HepG2 (cell line): ENCODE results near the gene ITGA2. TPM values are rescaled to one million over a fixed set of nuclear protein-coding genes. Genes with fewer than 3 reads are reported as not detected.

Source experiments
- IRX3 ChIP-seq: sonication (generic); formaldehyde crosslinking; IDR thresholded peaks from 2 replicates; pipeline ENCODE4 v1.8.1; 2023; ENCODE audit warnings: mild to moderate bottlenecking, low read depth, missing genetic modification reagents, borderline replicate concordance
- RCOR2 ChIP-seq: IDR thresholded peaks from 2 replicates; pipeline ENCODE4 v1.6.1; 2016; ENCODE audit warnings: missing biosample characterization, missing genetic modification reagents
- SRSF9 ChIP-seq: fragments of 200-400 bp; formaldehyde crosslinking; IDR thresholded peaks from 2 replicates; pipeline ENCODE4 v1.6.1; 2018; ENCODE audit warnings: borderline replicate concordance, mild to moderate bottlenecking, low read depth, low read length; ENCODE audit not compliant: insufficient read depth, poor library complexity, severe bottlenecking
- STAT5B ChIP-seq: sonication (generic); formaldehyde crosslinking; IDR thresholded peaks from 2 replicates; pipeline ENCODE4 v1.4.0; 2020; ENCODE audit warnings: missing genetic modification reagents
- ZNF138 ChIP-seq: sonication (generic); formaldehyde crosslinking; IDR thresholded peaks from 2 replicates; pipeline ENCODE4 v1.5.0; 2020; ENCODE audit warnings: mild to moderate bottlenecking, low read depth, missing genetic modification reagents
- ZNF646 ChIP-seq: sonication (generic); formaldehyde crosslinking; IDR thresholded peaks from 2 replicates; pipeline ENCODE4 v1.9.0; 2021; ENCODE audit warnings: mild to moderate bottlenecking, missing genetic modification reagents
- polyA plus RNA-seq, 8 experiments: library from polyadenylated mRNA; depleted of rRNA in 3 of 8; stranded (reverse) in 7 of 8; unstranded in 1 of 8; fragments of >200 nt; fragmentation: Illumina TruSeq in 4 of 8; extraction: Trizol in 4 of 8; gene quantifications; 2 replicates each; pipeline versions ENCODE4 v1.2.1 to v1.2.3, GENCODE V29; 2011 to 2016; ENCODE audit warnings: low read depth in 4 of 8, missing spikeins in 1 of 8, mixed read lengths in 1 of 8; ENCODE audit not compliant: insufficient read depth in 1 of 8
- total RNA-seq, 5 experiments: library from RNA; depleted of rRNA; stranded (reverse); fragments of >200 nt; fragmentation: Illumina TruSeq; extraction: Trizol; gene quantifications; 2 replicates each; pipeline ENCODE4 v1.2.3, GENCODE V29; 2016; ENCODE audit warnings: low read depth in 1 of 5

Gene ITGA2
- total and polyA plus RNA-seq, 2 of the 13 experiments (the other 11 are each of a cell fraction or from before 2014, with no cell fraction given) = 15.8 to 58.3 TPM

GRCh38 chr5:53029608-53030007, 40.5 kb downstream of the ITGA2 start (continued):
- TF ChIP-seq ZNF646 (CRISPR knock-in tag) (no peak), SRSF9 (no peak), STAT5B (CRISPR knock-in tag) (no peak), ZNF138 (CRISPR knock-in tag) (no peak), IRX3 (CRISPR knock-in tag) (no peak), RCOR2 (CRISPR knock-in tag) (no peak)
